Dermis blood vessel endothelial cell (primary cell): ENCODE results near the gene WFS1. TPM values are rescaled to one million over a fixed set of nuclear protein-coding genes. Genes with fewer than 3 reads are reported as not detected.

Experiments used
- DNase-seq: peaks from one replicate; pipeline ENCODE4 v3.0.0; 2010
- total RNA-seq: library from RNA; depleted of rRNA; stranded (reverse); fragments of >200 nt; gene quantifications from 2 replicates; pipeline ENCODE4 v1.2.3, GENCODE V29; 2014

The WFS1 gene
- total RNA-seq, 1 donor from 2014 or later: 74.7 TPM

DNA sequence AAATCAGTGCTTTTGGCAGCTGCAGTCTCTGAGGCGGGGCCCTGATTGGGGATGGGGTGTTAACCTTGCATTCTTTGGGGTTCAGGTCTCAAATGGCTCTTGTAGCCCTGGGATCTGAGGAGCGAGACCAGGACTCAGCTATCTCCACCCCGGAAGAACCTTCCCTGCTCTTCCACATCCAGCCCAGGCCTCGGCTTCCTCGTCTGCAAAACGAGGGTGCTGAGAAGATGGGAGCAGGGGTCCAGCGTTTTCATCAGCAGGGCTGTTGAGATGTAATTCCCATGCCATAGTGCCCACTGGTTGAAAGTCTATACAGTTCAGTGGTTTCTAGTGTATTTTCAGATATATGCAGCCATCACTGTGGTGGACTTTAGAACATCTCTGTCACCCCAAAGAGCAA lies 34.6 kb upstream of the WFS1 start:
- no peak for DNase-seq

DNA sequence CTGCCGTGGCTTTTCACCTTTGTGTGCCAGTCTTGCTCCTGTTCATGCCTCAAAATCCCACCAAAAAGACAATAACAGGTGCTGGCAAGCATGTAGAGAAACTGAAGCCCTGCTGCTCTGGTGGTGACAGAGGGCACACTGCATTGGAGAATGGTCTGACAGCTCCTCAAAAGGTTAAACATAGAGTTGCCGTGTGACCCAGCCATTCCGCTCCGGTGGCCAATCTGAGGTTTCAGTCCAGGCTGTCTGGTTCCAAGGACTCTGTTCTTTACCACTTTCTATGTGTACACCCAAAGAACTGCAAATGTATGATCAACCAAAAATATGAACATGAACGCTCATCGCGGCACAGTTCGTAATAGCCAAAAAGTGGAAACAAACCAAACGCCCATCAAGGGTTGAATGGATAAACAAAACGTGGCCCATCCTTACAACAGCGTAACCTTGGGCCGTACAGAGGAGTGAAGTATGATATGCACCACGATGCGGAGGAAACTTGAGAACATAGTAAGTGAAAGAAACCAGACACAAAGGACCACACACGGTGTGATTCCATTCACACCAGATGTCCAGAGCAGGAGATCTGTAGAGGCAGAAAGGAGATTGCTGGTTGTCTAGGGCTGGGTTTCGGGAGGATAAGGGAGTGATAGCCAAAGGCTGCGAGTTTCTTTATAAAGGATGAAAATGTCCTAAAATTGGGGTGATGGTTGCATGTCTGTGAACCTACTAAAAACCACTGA lies 33.6 kb upstream of the WFS1 start:
- DNase-seq: no peak

DNA sequence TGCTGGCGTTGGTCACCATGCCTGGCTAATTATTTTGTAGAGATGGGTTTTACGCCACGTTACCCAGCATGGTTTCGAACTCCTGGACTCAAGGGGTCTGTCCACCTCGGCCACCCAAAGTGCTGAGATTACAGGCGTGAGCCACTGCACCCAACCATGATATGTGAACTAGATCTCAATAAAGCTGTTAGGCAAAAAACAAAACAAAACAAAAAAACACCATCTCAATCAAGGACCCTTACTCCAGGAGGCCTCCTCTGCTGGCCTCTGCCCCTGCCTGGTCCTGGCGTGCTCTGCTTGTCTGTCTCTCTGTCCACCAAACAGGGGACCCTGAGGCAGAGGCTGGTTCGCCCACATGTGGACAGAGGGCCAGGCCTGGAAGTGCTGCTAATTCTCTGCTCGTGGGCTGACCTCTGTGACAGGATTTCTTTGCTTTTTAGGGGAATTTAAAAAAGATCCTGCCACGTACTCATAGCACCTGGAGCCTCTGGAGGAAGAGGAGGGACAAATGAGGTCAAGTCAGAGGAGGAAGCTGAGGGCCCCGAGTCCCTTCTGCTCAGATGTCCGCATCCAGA lies 32.7 kb upstream of the WFS1 start:
- DNase-seq: no peak

DNA sequence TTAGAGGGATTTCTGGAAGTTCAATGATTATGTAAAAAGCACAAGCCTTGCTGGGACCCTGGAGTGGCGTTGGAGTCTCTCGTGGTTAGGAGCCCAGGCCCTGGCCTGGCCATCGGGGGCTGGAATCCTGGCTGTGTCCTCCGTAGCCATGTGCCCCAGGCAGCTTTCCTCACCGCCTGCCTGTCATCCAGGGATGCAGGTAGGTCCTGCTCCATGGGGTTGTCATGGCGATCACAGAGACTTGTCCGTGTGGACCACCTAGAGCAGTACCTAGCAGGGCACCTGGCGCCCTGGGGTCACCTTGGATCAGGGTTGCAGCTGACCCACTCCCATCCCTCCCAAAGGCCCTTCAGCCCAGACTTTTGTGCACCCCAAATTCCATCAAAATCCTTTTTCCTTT lies 30.2 kb upstream of the WFS1 start:
- DNase-seq: no peak

DNA sequence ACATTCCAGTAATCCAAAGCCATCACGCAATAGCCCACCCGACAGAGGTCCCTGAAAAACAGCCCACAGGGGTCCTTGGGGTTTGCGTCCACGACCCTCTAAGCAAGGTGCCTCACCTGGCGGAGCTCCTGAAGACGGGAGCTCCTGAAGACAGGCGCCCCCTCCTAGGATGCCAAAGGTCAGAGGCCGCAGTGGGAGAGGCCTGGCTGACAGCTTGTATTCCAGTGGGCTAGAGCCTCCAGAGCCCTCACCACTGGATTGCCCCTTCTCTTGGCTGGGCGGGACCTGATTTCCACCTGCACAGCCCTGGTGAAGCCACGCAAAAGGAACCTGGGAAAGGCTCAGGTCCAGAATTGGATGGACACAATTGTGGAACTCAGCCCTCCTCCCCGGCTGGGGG lies 29.7 kb upstream of the WFS1 start:
- no peak for DNase-seq

DNA sequence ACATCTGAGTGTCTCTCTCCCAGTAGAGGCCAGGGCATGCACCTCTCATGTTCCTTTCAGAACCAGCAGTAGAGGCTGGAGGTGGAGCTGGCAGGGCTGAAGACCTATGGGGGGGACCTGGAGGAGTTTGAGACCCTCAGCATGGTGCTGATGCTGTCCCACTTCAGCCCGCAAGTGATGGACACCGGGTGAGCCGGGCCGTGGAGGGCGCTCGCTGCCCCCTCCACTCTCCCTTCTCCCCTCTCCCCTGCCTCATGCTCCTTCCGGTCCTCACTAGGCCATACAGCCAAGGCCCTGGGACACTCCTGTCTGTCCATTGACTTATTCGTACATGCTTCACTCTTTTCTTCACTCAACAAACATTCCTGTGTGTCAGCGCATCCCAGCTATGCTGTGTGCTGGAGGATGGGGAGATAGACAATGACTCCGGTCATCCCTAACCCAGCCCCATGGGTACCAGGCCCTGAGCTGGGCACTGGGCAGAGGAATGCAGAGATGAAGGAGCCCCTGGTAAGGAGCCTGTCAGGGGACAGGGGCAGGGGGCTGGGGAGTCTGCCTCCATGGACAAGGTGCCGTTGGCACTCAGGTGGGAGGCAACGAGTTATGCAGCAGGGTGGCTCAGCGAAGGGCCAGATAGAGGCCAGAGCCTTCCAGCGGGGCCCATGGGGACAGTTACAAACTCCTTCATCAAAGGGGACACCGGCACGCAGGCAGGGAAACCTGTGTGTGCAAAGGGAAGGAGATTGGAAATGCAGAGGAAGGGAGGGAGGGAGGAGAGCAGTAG lies 28.4 kb upstream of the WFS1 start:
- no peak for DNase-seq

DNA sequence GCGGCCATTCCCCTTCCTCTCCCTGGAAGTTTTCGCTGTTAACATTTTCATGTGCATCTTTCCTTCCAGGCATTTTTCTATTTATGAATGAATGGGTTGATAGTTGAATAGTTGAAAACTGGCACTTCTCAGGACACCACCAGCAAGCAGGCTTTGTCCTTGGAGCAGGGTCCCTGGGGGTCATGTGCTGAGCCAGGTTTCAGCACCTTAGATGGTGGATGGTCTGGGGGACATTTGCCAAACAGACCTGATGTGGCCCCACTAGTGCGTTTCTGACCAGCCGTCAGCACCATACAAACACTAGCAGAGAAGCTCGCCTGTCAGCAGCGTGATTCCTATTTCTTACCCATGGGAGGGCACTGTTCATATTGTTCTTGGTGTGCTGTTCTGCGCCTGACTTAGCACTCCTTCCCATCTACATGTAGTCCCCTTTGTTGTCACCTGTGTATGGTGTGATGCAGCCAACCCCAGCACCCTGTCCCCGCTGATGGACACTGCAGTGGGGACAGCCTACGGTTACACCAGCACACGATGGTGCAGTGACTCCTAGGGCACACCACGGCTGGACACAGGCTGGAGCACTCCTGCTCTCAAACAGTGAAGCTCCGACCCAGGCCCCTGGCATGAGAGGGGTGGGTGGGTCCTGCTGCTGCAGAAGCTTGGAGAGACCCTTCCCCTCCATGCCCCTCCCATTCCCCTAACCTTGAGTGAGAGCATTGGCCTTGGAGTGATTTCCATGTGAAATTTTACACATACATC lies 27.2 kb upstream of the WFS1 start:
- no peak for DNase-seq

DNA sequence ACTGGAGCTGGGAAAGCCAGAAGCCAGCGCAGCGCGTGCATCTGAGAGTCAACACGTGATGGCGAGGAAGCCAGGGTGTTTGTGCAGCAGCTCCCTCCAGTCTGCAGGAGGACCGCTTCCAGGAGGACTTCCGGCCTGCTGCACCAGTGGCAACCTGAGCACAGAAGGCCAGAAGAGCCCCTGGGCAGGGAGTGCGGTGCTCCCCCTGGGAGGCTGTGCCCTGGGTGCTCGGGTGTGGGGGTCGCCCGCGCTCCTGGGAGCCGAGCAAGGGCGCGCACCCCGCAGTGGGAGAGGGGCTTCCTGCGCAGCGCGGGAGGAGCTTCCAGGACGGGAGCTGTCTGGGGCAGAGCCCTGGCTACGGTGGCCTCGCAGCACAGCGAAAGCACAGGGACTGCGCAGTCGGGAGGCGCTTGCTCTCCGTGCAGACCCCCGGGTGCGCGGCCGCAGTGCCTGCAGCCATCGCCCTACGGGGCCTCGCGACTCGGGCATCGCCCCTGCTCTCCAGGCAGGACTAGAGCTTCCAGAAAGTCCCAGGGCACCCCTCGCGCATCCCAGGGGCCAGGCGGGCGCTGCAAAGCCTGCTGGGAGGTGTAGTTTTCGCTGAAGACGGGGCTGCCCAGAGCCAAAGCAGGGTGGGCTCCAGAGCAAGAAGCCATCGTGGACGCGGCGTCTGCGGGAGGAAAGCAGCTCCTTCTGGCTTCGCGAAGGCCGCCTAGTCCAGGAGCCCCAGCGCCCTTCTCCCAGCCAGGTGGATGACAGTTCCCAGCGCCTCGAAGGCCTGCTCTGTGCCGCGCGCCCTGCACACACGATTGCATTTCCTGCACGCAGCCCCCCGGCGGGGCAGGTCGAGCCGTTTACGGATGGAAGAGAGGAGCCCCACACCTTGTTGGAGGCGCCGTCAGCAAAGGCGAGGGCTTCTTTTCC lies 24.1 kb upstream of the WFS1 start:
- no peak for DNase-seq

DNA sequence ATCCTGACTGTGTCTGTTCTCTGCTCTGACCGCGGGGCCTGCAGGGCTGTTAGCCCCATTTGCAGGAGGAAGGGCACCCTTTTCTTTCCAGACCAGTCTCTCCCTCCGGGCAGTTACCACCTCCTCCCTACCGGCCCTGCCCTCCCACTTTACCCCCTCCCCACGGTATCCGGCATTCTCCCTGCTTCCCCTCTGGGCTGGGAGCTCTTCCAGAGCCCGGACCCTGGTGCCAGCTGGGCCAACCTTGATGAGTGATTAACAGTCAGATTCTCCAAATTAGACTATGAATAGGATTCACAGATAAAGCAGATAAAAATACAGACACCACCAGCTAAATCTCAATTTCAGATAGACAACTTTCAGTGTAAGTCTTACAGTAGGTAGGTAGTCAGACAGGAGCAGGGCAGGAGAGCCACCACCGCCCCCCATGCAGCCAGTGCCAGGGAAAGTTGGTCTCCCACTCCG lies 23.4 kb upstream of the WFS1 start:
- DNase-seq: no peak

DNA sequence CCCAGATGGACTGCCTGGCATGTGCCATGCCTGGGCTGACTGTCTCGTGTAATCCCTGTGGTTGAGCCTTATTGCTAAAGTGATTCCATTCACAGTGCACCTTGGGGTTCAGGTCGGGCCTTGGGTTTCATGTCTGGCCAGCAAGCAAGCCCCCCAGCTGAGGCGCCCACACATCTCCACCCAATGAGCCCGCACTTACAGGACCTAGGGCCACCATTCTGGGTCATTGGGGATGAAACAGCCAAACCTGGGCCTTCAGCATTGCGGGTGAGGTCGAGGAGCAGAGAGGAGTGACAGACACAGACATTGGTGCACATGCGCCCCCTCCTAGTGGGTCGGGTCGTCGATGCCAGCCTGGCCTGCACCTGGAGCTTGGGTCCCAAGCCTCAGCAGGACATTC lies 21.3 kb upstream of the WFS1 start:
- no peak for DNase-seq

DNA sequence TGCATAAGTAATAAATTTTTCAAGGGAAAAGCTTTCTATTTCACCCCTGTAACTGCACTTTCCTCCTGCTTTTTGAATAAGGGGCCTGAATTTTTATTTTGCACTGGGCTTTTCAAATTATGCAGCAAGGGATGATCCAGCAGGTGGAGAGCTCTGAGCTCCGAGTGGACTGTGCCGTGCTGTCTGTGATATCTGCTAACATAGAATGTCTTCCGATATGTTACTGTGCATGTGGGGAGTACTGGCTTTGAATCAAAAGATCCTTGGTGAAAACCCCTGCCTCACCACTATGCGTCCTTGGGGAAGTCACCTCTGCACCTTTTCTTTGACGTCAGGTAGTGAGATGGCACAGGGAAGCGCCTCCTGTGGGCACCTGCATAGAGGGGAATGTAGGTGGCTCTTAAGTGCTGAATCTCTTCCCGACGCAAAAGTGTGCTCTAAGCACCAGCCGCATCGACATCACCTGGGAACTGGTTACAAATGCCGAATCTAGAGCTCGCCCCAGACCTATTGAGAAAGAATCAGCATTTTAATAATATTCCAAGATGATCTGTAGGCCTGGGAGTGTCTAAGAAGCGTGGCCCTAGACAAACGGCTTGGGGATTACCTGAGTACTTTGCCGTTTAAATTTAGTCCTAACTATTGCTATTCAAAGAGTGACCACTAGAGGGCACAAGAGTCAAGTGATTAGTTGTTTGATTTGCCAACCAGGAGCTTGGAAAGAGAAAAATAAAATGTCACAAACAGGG lies 19.2 kb upstream of the WFS1 start:
- peak; percentile 82 for DNase-seq

DNA sequence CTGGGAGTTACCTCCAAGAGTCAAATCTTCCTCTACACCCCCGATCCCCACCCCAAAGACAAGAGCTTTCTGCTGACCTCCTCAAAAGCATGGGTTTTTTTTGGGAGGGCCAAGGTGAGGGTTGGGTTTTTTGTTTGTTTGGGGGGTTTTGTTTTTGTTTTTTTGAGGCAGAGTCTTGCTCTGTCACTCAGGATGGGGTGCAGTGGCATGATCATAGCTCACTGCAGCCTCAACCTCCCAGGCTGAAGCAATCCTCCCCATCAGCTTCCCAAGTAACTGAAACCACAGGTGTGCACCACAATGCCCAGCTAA lies 18.7 kb upstream of the WFS1 start:
- no peak for DNase-seq

DNA sequence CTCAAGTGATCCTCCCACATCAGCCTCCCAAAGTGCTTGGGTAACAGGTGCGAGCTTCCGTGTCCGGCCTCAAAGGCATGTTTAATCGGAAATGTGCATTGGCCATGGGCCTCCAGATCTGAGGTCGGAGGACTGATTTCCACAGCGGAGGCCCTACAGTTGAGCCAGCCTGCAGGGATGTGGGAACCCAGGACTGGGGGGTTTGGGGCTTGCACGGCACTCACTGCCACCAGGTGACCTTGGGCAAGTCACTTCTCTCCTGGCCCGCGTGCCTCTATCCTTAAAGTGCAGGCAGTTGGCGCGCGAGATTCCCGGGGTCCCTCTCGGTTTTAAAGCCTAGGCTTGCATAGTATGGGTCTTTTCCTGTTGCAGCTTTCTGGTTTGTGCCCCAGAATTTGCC lies 18.3 kb upstream of the WFS1 start:
- DNase-seq: no peak

DNA sequence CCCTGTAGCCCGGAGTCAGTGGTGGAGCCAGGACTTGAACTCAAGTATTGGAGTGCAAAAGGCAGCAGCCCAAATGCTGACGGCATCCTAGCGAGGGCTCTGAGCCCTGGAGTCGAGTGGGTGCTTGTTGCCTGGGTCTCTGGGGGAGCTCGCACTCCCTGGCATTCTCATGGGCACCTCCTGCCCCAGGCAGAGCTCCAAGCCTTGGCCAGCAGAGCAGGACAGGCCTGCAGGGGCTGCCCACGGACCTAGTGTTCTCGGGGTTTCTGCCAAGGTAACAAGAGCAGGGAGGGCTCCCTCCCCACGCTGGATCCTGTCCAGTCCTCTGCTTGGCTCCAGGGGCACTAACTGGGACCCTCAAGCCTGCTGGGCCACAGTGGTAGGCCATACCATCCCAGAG lies 17.6 kb upstream of the WFS1 start:
- DNase-seq: no peak

DNA sequence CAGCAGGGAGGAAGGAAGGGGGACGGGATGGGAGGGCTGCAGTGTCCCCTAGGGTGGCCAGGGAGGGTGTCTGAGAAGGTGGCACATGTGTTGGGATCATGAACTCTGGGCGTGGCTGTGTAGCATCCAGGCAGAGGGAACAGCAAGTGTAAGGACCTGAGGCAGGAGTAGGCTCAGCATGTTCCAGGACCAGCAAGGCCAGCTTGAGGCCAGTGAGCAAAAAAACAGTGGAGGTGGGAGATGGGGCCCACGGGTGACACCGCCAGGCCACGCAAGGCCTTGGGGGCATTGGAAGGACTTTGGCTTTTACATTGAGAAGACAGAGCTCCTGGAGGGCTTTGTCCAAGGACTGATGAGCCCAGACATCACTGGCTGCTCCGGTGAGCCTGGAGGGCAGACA lies 16.5 kb upstream of the WFS1 start:
- DNase-seq: no peak

DNA sequence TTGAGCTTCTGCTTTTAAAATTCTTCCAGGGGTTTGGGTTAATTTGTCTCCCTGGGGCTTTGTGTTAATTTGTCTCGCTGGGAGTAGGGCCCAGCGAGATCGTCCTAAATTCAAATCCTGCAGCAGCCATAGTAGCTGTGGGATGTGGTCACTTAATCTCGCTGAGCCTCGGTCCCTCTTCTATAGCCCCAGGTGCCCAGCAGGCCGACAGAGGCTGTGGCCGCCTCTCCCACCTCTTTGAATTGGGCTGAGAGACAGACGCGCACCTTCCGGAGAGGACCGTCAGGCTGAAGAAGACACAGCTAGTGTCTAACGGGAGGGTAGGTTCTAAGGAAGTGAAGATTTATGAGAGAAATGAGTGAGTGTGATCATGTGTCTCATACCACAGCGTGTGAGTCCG lies 15.7 kb upstream of the WFS1 start:
- no peak for DNase-seq

DNA sequence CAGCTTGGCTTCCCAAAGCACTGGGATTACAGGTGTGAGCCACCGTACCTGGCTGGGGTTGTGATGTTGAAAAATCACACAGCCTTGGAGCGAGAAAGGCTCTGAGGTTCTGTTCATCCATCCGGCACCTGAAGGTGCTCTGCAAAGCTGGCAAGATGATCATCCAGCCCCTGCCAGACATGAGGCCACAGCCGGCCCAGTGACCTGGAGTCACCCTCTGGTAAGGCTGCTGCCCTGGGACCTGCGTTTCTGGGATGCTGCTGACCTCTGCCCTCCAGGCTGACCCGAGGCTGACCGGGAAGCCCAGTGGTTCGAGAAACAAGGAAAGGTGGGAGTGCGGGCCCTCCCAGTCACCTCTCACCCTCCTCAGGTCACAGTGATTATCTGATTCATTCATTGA lies 13.5 kb upstream of the WFS1 start:
- DNase-seq: no peak

DNA sequence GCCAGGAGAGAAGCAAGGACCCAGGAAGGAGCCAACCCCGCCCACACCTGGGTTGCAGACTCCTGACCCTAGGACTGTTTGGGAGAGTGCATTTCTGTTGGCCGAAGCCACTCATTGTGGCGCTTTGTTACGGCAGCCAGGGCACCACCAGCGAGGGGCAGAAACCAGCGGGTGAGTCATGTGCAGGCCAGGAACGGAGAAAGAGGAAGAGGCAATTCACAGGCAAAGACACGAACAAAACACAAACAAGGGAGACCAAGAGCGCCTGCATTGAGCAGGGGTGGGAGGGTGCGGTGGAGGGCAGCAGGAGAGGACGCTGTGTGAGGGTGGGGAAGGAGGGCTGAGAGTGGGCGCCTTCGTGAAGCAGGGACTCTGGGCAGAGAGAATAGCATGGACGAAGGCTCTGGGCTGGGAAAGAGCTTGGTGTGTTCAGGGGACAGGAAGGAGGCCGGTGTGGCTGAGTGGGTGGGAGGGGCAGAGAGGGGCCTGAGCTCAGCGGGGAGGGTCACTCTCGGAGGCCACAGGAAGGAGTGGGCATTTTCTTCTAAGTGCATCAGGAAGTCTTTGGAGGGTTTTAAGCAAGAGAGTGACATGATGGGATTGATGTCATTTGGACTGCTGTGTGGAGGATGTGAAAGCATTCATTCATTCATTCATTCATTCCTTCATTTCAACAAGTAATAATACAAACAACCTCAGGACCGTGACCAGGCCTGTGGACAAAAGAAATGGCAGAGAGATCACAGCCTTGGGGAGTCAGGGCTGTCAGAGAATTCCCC lies 12.2 kb upstream of the WFS1 start:
- DNase-seq: peak; percentile 61

DNA sequence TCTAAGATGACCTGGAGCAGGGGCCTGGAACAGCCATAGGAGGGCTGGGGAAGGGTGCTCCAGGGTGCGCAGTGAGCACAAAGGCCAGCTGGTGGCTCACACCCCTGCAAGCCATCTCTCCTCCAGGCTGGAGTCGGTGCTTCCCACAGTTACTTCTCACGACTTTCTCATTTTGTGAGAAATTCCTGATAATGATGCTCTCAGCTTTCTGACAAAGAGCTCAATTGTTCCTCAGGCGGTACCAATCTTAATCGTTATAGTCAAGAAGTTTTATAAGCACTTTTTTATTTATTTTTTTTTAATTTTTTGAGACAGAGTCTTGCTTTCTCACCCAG lies 11.7 kb upstream of the WFS1 start:
- no peak for DNase-seq

DNA sequence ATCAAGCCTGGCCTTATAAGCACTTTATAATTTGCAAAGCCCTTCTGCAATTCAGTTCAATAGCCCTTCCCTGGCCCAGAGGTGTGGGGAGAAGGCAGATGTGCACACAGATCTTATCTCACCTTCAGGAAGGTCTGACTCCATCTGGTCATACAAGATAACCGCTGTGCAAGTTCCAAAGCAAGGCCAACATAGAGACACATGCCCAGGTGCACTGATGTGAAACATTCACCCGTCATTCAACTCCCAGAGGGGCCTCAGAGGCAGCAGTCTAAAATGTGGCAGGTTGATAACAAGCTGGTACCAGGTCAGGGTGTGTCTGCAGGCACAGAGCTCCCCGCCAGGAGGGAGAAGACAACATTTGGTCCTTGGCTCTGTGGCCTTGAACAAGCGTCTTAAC lies 10.9 kb upstream of the WFS1 start:
- DNase-seq: no peak

DNA sequence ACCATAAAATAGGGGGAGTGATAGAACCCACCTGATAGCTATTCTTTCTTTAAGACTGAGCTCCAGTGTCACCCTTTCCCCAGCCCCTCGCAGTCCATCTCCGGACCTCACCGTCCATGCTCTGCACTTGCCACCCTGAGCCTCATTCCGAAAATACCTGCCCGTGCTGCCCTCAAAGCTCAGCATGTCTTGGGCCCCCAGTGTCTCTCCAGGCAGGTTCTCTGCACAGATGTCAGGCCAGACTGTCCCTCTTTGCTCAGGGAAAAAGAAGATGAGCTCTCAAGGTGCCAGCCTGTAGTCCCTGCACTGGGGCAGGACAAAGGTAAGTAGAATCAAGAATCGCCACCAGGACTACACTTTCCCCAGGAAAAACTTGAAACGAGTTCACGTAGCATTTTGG lies 9.8 kb upstream of the WFS1 start:
- DNase-seq: no peak
